DND-41 (cell line): ENCODE results near the gene FAM107B.
"Not testable (repeated sequence)": the region's sequence is repeated elsewhere in the genome, so short reads cannot be mapped to it uniquely, and the experiment has no call there.

Source experiments
- ATAC-seq: fragments of 200-7000 bp; cut with Tn5 transposase; 3 replicates; pipeline ENCODE4 v1.9.1; 2021; ENCODE audit warnings: low read depth; ENCODE audit not compliant: insufficient read depth
- DNase-seq: peaks from one replicate; pipeline ENCODE4 v3.0.0-alpha.2; 2020
- H2AFZ ChIP-seq: 2 replicates; pipeline ENCODE4 v1.6.0; 2012; ENCODE audit warnings: low read depth, low read length
- H3K27ac ChIP-seq: 2 replicates; pipeline ENCODE4 v1.5.1; 2012; ENCODE audit warnings: low read length, inconsistent platforms
- H3K27me3 ChIP-seq: fragments of 200-600 bp; sonication (generic); 2 replicates; pipeline ENCODE4 v1.6.0; 2012; ENCODE audit warnings: low read length, mild to moderate bottlenecking, inconsistent platforms; ENCODE audit not compliant: insufficient read depth, poor library complexity
- H3K36me3 ChIP-seq: 2 replicates; pipeline ENCODE4 v1.5.1; 2012; ENCODE audit warnings: low read length, inconsistent platforms; ENCODE audit not compliant: insufficient read depth
- H3K4me1 ChIP-seq: 2 replicates; pipeline ENCODE4 v1.5.1; 2012; ENCODE audit warnings: mild to moderate bottlenecking, low read length; ENCODE audit not compliant: insufficient read depth
- H3K4me2 ChIP-seq: 2 replicates; pipeline ENCODE4 v1.6.0; 2012; ENCODE audit warnings: mild to moderate bottlenecking, moderate library complexity, low read length, inconsistent platforms; ENCODE audit not compliant: insufficient read depth
- H3K4me3 ChIP-seq, 2 experiments: fragments of 200-600 bp in 1 of 2; shearing (Covaris generic) in 1 of 2; 2 replicates each; pipeline ENCODE4 v1.5.1; 2012 to 2016; ENCODE audit warnings: inconsistent platforms in 2 of 2, low read length in 2 of 2, mild to moderate bottlenecking in 2 of 2, low read depth in 1 of 2, moderate library complexity in 1 of 2
- H3K79me2 ChIP-seq: 2 replicates; pipeline ENCODE4 v1.6.0; 2012; ENCODE audit warnings: low read length, inconsistent platforms; ENCODE audit not compliant: insufficient read depth
- H3K9ac ChIP-seq: 2 replicates; pipeline ENCODE4 v1.6.0; 2012; ENCODE audit warnings: low read depth, mild to moderate bottlenecking, inconsistent platforms, low read length, moderate library complexity
- H3K9me3 ChIP-seq: 2 replicates; pipeline ENCODE4 v1.5.1; 2012; ENCODE audit warnings: low read length, moderate library complexity, mild to moderate bottlenecking, inconsistent platforms; ENCODE audit not compliant: insufficient read depth, severe bottlenecking
- H4K20me1 ChIP-seq: 2 replicates; pipeline ENCODE4 v1.6.0; 2012; ENCODE audit warnings: low read length; ENCODE audit not compliant: insufficient read depth
- CTCF ChIP-seq: IDR thresholded peaks from 2 replicates; pipeline ENCODE4 v1.5.1; 2012; ENCODE audit warnings: borderline replicate concordance, low read length, moderate library complexity, mild to moderate bottlenecking; ENCODE audit not compliant: poor library complexity, severe bottlenecking; ENCODE audit errors: extremely low read depth
- EZH2 ChIP-seq: IDR thresholded peaks from 3 replicates; pipeline ENCODE4 v1.6.1; 2012; ENCODE audit warnings: borderline replicate concordance, low read depth, mild to moderate bottlenecking, moderate library complexity, low read length, inconsistent platforms; ENCODE audit not compliant: severe bottlenecking

Gene FAM107B

GRCh38 chr10:14712991-14713424 is 61.7 kb downstream of the FAM107B start:
- H3K36me3 ChIP-seq = no peaks in the 10 kb centered on the region
- H2AFZ ChIP-seq = no peak overlapping the region
- H3K9me3 ChIP-seq = no peaks in the 10 kb centered on the region
- DNase-seq = no peak
- H3K9ac ChIP-seq = no peak overlapping the region
- no peak overlapping the region for H3K27ac ChIP-seq
- TF ChIP-seq EZH2 (no peak), CTCF (no peak)
- H3K4me3 ChIP-seq = no peak overlapping the region
- no peaks in the 10 kb centered on the region for H3K79me2 ChIP-seq
- no peak overlapping the region for H3K4me2 ChIP-seq
- H4K20me1 ChIP-seq = no peaks in the 10 kb centered on the region
- no peaks in the 10 kb centered on the region for H3K27me3 ChIP-seq
- no peaks in the 10 kb centered on the region for H3K4me1 ChIP-seq
- ATAC-seq = no peak

DNA sequence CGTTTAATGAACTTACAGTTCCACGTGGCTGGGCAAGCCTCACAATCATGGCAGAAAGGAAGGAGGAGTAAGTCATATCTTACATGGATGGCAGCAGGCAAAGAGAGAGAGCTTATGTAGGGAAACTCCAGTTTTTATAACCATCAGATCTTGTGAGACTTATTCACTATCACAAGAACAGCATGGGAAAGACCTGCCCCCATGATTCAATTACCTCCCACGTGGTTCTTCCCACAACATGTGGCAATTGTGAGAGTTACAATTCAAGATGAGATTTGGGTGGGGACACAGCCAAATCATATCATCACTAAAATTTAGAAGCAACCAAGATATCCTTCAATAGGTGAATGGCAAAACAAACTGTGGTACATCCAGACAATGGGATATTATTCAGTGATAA is 65.4 kb downstream of the FAM107B start:
- not testable (repeated sequence) for H3K4me1 ChIP-seq, H3K79me2 ChIP-seq, ATAC-seq, H3K36me3 ChIP-seq, H3K27me3 ChIP-seq, H4K20me1 ChIP-seq, DNase-seq, H3K4me3 ChIP-seq, H2AFZ ChIP-seq, H3K4me2 ChIP-seq, H3K9me3 ChIP-seq, H3K9ac ChIP-seq, H3K27ac ChIP-seq

- no peaks in the 10 kb centered on the region for H3K36me3 ChIP-seq
- H3K4me2 ChIP-seq = no peak overlapping the region
- no peak overlapping the region for H2AFZ ChIP-seq
- no peak overlapping the region for H3K9ac ChIP-seq
- H3K79me2 ChIP-seq = no peaks in the 10 kb centered on the region
- no peaks in the 10 kb centered on the region for H3K27me3 ChIP-seq
- no peaks in the 10 kb centered on the region for H3K9me3 ChIP-seq
- no peak for ATAC-seq
- no peak for DNase-seq
- no peak overlapping the region for H3K4me3 ChIP-seq
- TF ChIP-seq EZH2 (no peak), CTCF (no peak)
- H3K27ac ChIP-seq = no peak overlapping the region
- H3K4me1 ChIP-seq = no peaks in the 10 kb centered on the region
- no peaks in the 10 kb centered on the region for H4K20me1 ChIP-seq
Observed at GRCh38 chr10:14707481-14707880, 67.2 kb downstream of the FAM107B start.

DNA sequence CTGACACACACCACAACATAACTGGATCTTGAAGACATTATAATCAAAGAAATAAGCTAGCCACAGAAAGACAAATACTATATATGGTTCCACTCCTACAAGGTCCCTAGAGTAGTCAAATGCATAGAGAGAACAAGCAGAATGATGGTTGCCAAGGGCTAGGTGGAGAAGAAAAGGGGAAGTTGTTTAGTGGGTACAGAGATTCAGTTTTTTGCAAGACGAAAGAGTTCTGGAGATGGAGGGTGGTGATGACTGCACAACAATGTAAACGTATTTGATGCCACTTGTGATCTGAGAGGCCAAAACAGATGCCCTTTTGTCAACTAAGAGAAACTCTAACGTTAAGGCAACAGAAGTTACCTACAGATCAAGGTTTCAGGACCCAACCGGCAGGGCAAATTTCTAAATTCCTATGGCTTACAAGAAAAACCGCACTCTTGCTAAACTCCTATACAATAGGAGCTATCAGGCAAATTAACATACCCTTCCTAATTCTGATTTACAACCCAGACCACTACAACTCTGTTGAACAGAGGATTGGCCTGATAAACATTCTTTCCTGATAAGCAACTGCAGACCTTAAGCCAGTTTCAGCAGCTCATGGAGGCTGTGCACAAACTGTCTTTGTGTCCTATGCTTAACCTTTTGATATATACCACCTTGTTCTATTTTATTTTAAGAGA is 69.0 kb downstream of the FAM107B start:
- no peak overlapping the region for H3K4me3 ChIP-seq
- no peak overlapping the region for H3K27ac ChIP-seq
- no peaks in the 10 kb centered on the region for H4K20me1 ChIP-seq
- no peaks in the 10 kb centered on the region for H3K36me3 ChIP-seq
- TF ChIP-seq EZH2 = no peak
- no peak for TF ChIP-seq CTCF
- H3K9ac ChIP-seq = no peak overlapping the region
- H3K27me3 ChIP-seq = no peaks in the 10 kb centered on the region
- no peaks in the 10 kb centered on the region for H3K79me2 ChIP-seq
- no peak overlapping the region for H2AFZ ChIP-seq
- H3K4me2 ChIP-seq = no peak overlapping the region
- no peaks in the 10 kb centered on the region for H3K4me1 ChIP-seq
- no peak for DNase-seq
- H3K9me3 ChIP-seq = no peaks in the 10 kb centered on the region
- no peak for ATAC-seq
